OCI-LY3 (cell line): ENCODE measurements around the gene CHMP5.
"Not testable (repeated sequence)": the region's sequence is repeated elsewhere in the genome, so short reads cannot be mapped to it uniquely, and the experiment has no call there.

Experiments
- EZH2phosphoT487 ChIP-seq: fragments of 200-600 bp; shearing (Covaris generic); IDR thresholded peaks from 2 replicates; pipeline ENCODE4 v1.6.1; 2018; ENCODE audit warnings: antibody characterized with exemption, mixed run types, low read depth
- TF ChIP-seq, protein P1 (sequence below): fragments of 200-600, 300-600 bp; sonication (generic); IDR thresholded peaks from 2 replicates; pipeline ENCODE4 v1.5.1; 2014; ENCODE audit warnings: antibody characterized with exemption, low read length, low read depth

- TF ChIP-seq, protein P1, sequence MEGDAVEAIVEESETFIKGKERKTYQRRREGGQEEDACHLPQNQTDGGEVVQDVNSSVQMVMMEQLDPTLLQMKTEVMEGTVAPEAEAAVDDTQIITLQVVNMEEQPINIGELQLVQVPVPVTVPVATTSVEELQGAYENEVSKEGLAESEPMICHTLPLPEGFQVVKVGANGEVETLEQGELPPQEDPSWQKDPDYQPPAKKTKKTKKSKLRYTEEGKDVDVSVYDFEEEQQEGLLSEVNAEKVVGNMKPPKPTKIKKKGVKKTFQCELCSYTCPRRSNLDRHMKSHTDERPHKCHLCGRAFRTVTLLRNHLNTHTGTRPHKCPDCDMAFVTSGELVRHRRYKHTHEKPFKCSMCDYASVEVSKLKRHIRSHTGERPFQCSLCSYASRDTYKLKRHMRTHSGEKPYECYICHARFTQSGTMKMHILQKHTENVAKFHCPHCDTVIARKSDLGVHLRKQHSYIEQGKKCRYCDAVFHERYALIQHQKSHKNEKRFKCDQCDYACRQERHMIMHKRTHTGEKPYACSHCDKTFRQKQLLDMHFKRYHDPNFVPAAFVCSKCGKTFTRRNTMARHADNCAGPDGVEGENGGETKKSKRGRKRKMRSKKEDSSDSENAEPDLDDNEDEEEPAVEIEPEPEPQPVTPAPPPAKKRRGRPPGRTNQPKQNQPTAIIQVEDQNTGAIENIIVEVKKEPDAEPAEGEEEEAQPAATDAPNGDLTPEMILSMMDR, result not testable (repeated sequence)
- TF ChIP-seq EZH2phosphoT487, result not testable (repeated sequence)
Measured at GRCh38 chr9:33317136-33317535, 52.3 kb downstream of the CHMP5 start.
